H9 (cell line): ENCODE measurements around the gene QPRT. TPM values are rescaled to one million over a fixed set of nuclear protein-coding genes. Genes with fewer than 3 reads are reported as not detected.

Experiments
- DNase-seq: peaks from one replicate; pipeline ENCODE4 v3.0.0-alpha.2; 2017
- H2AFZ ChIP-seq: one replicate; pipeline ENCODE4 v1.6.1; 2013; ENCODE audit warnings: mild to moderate bottlenecking, low read length, control low read depth, moderate library complexity
- H2AK5ac ChIP-seq: 2 replicates; pipeline ENCODE4 v1.6.1; 2013; ENCODE audit warnings: low read length, control low read depth, mixed read lengths; ENCODE audit not compliant: insufficient read length
- H2BK120ac ChIP-seq: one replicate; pipeline ENCODE4 v1.6.1; 2013; ENCODE audit warnings: low read depth, mild to moderate bottlenecking, low read length, control low read depth, inconsistent platforms; ENCODE audit not compliant: poor library complexity, severe bottlenecking
- H2BK12ac ChIP-seq: 2 replicates; pipeline ENCODE4 v1.6.1; 2013; ENCODE audit warnings: low read length, control low read depth, mixed read lengths, low read depth; ENCODE audit not compliant: insufficient read length
- H2BK15ac ChIP-seq: 2 replicates; pipeline ENCODE4 v1.6.1; 2013; ENCODE audit warnings: low read depth, low read length, control low read depth
- H2BK20ac ChIP-seq: one replicate; pipeline ENCODE4 v1.6.1; 2013; ENCODE audit warnings: low read depth, mild to moderate bottlenecking, low read length, control low read depth, inconsistent platforms; ENCODE audit not compliant: poor library complexity, severe bottlenecking
- H2BK5ac ChIP-seq: 2 replicates; pipeline ENCODE4 v1.6.1; 2013; ENCODE audit warnings: low read length, control low read depth, mixed read lengths; ENCODE audit not compliant: insufficient read length
- H3K14ac ChIP-seq: 2 replicates; pipeline ENCODE4 v1.6.1; 2013; ENCODE audit warnings: low read length, control low read depth; ENCODE audit not compliant: insufficient read depth
- H3K18ac ChIP-seq: 2 replicates; pipeline ENCODE4 v1.6.1; 2013; ENCODE audit warnings: low read depth, mild to moderate bottlenecking, mixed read lengths, low read length, control low read depth; ENCODE audit not compliant: insufficient read length
- H3K23ac ChIP-seq: 2 replicates; pipeline ENCODE4 v1.6.1; 2013; ENCODE audit warnings: low read length, control low read depth, mixed read lengths, low read depth; ENCODE audit not compliant: insufficient read length
- H3K23me2 ChIP-seq: 2 replicates; pipeline ENCODE4 v1.6.1; 2013; ENCODE audit warnings: low read depth, mild to moderate bottlenecking, mixed read lengths, low read length, control low read depth; ENCODE audit not compliant: insufficient read length, poor library complexity, severe bottlenecking
- H3K27ac ChIP-seq: 2 replicates; pipeline ENCODE4 v1.5.1; 2013; ENCODE audit warnings: low read length, control low read depth, mixed read lengths, low read depth; ENCODE audit not compliant: insufficient read length
- H3K27me3 ChIP-seq: 2 replicates; pipeline ENCODE4 v1.6.1; 2013; ENCODE audit warnings: low read length, control low read depth, inconsistent platforms; ENCODE audit not compliant: insufficient read depth
- H3K4ac ChIP-seq: 2 replicates; pipeline ENCODE4 v1.6.1; 2013; ENCODE audit warnings: low read depth, mild to moderate bottlenecking, control low read depth, inconsistent platforms, low read length, moderate library complexity
- H3K4me1 ChIP-seq: 2 replicates; pipeline ENCODE4 v1.6.1; 2013; ENCODE audit warnings: low read length, control low read depth, inconsistent platforms; ENCODE audit not compliant: insufficient read depth
- H3K4me2 ChIP-seq: 2 replicates; pipeline ENCODE4 v1.6.1; 2013; ENCODE audit warnings: low read length, control low read depth, mixed read lengths; ENCODE audit not compliant: insufficient read length, insufficient read depth
- H3K56ac ChIP-seq: 2 replicates; pipeline ENCODE4 v1.6.1; 2013; ENCODE audit warnings: low read depth, mild to moderate bottlenecking, mixed read lengths, low read length, control low read depth; ENCODE audit not compliant: insufficient read length
- H3K79me1 ChIP-seq: 2 replicates; pipeline ENCODE4 v1.6.1; 2013; ENCODE audit warnings: low read depth, mild to moderate bottlenecking, moderate library complexity, low read length, control low read depth, inconsistent platforms; ENCODE audit not compliant: insufficient read depth, poor library complexity, severe bottlenecking
- H3K79me2 ChIP-seq: 2 replicates; pipeline ENCODE4 v1.6.1; 2013; ENCODE audit warnings: low read length, control low read depth, inconsistent platforms; ENCODE audit not compliant: insufficient read depth
- H3K9ac ChIP-seq: 2 replicates; pipeline ENCODE4 v1.6.1; 2013; ENCODE audit warnings: low read length, control low read depth, mixed read lengths; ENCODE audit not compliant: insufficient read length; ENCODE audit errors: extremely low read depth
- H3K9me3 ChIP-seq: one replicate; pipeline ENCODE4 v1.6.1; 2013; ENCODE audit warnings: low read depth, low read length, inconsistent platforms; ENCODE audit not compliant: control insufficient read depth
- H3T11ph ChIP-seq: one replicate; pipeline ENCODE4 v1.6.1; 2013; ENCODE audit warnings: mild to moderate bottlenecking, low read length, control low read depth, inconsistent platforms
- H4K20me1 ChIP-seq: one replicate; pipeline ENCODE4 v1.6.1; 2013; ENCODE audit not compliant: control insufficient read depth, insufficient read length, insufficient read depth
- H4K5ac ChIP-seq: 2 replicates; pipeline ENCODE4 v1.6.1; 2013; ENCODE audit warnings: low read depth, mild to moderate bottlenecking, mixed read lengths, low read length, control low read depth; ENCODE audit not compliant: insufficient read length
- H4K8ac ChIP-seq: replicated peaks from 2 replicates; pipeline ENCODE4 v1.6.1; 2013; ENCODE audit warnings: low read length, control low read depth, mixed read lengths, low read depth; ENCODE audit not compliant: insufficient read length
- H4K91ac ChIP-seq: 2 replicates; pipeline ENCODE4 v1.6.1; 2013; ENCODE audit warnings: low read depth, mild to moderate bottlenecking, moderate library complexity, mixed read lengths, low read length, control low read depth; ENCODE audit not compliant: insufficient read length
- H3K27ac Mint-ChIP-seq, 3 experiments: 2 replicates in 2 of 3; 3 replicates in 1 of 3; pipeline ENCODE4 v1.8.0; 2020 to 2021; ENCODE audit warnings: mixed read lengths in 3 of 3, mild to moderate bottlenecking in 1 of 3, moderate library complexity in 1 of 3
- H3K27me3 Mint-ChIP-seq: 2 replicates; pipeline ENCODE4 v1.8.0; 2021; ENCODE audit warnings: low read depth, mild to moderate bottlenecking, moderate library complexity, mixed read lengths
- H3K36me3 Mint-ChIP-seq, 3 experiments: 2 replicates in 2 of 3; 3 replicates in 1 of 3; pipeline ENCODE4 v1.8.0; 2020 to 2021; ENCODE audit warnings: low read depth in 3 of 3, mixed read lengths in 3 of 3; ENCODE audit not compliant: insufficient read depth in 1 of 3
- H3K4me1 Mint-ChIP-seq, 2 experiments: 2 replicates each; pipeline ENCODE4 v1.8.0; 2020; ENCODE audit warnings: mixed read lengths in 2 of 2
- H3K4me3 Mint-ChIP-seq, 2 experiments: 2 replicates in 1 of 2; 3 replicates in 1 of 2; pipeline ENCODE4 v1.8.0; 2020 to 2021; ENCODE audit warnings: mild to moderate bottlenecking in 2 of 2, mixed read lengths in 2 of 2, moderate library complexity in 1 of 2
- H3K9me3 Mint-ChIP-seq, 2 experiments: 2 replicates in 1 of 2; 3 replicates in 1 of 2; pipeline ENCODE4 v1.8.0; 2020; ENCODE audit warnings: mild to moderate bottlenecking in 2 of 2, mixed read lengths in 2 of 2, moderate library complexity in 1 of 2
- WGBS: extraction: QIAGEN DNeasy Blood & Tissue Kit; methylation state at CpG from one replicate; pipeline ENCODE4 v1.1.7; 2013; ENCODE audit warnings: missing lambda C conversion rate, low lambda C conversion rate, mixed read lengths; ENCODE audit not compliant: insufficient read length; ENCODE audit errors: extremely low coverage; 5-methylcytosine and 5-hydroxymethylcytosine counted together
- total RNA-seq: library from RNA; stranded (reverse); gene quantifications from 2 replicates; pipeline ENCODE4 v1.2.1, GENCODE V29; 2021
- TF ChIP-seq, protein P1 (sequence below): fragments of 200-600 bp; sonication (generic); conservative IDR thresholded peaks from 3 replicates; pipeline ENCODE4 v1.8.0; 2021; ENCODE audit warnings: antibody characterized with exemption, mild to moderate bottlenecking

Gene QPRT
- total RNA-seq, 1 experiment from 2014 or later = 107 TPM

DNA sequence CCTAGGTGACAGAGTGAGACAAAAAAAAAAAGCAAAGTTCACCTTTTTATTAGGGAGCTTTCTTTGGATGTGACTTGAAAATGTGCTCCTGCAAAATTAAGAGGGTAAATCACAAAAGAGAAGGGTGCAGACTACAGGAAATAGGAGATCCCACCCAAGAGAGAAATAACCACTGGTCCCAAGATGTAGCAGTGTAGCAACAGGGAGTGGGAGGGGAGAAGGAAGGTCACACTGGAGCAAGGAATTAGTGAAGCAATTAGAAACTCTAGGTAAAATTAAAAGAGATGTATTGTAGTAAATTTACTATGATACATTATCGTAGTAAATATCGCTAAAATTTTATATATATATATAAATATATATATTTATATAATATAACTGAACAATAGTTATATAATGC, 28.2 kb upstream of the QPRT start:
- H3K27ac Mint-ChIP-seq = no peak overlapping the region
- H2BK120ac ChIP-seq = no peak overlapping the region
- WGBS = no CpG with 5 or more reads among the region's 2 CpGs
- H4K20me1 ChIP-seq = no peaks in the 10 kb centered on the region
- H3K36me3 Mint-ChIP-seq = no peaks in the 10 kb centered on the region
- no peak overlapping the region for H2AFZ ChIP-seq
- no peak overlapping the region for H2BK15ac ChIP-seq
- no peaks in the 10 kb centered on the region for H3K79me2 ChIP-seq
- no peak overlapping the region for H3K9ac ChIP-seq
- H3K4me1 Mint-ChIP-seq = peaks cover 10 to 14% of the 10 kb centered on the region in 2 experiments
- no peak overlapping the region for H4K5ac ChIP-seq
- no peaks in the 10 kb centered on the region for H3K27me3 ChIP-seq
- H3K14ac ChIP-seq = no peak overlapping the region
- no peak overlapping the region for H2BK20ac ChIP-seq
- H3K4me1 ChIP-seq = peaks cover 2% of the 10 kb centered on the region; the same call in 1 of the 2 replicates
- no peaks in the 10 kb centered on the region for H3K9me3 Mint-ChIP-seq
- no peak overlapping the region for H2BK12ac ChIP-seq
- DNase-seq = no peak
- no peaks in the 10 kb centered on the region for H3K79me1 ChIP-seq
- no peak overlapping the region for H3K4ac ChIP-seq
- H3K23ac ChIP-seq = no peak overlapping the region
- no peaks in the 10 kb centered on the region for H3K27me3 Mint-ChIP-seq
- H3K23me2 ChIP-seq = no peaks in the 10 kb centered on the region
- no peak overlapping the region for H3K27ac ChIP-seq
- no peak overlapping the region for H3K4me3 Mint-ChIP-seq
- H3K18ac ChIP-seq = no peak overlapping the region
- no peak overlapping the region for H3K56ac ChIP-seq
- TF ChIP-seq, protein P1, sequence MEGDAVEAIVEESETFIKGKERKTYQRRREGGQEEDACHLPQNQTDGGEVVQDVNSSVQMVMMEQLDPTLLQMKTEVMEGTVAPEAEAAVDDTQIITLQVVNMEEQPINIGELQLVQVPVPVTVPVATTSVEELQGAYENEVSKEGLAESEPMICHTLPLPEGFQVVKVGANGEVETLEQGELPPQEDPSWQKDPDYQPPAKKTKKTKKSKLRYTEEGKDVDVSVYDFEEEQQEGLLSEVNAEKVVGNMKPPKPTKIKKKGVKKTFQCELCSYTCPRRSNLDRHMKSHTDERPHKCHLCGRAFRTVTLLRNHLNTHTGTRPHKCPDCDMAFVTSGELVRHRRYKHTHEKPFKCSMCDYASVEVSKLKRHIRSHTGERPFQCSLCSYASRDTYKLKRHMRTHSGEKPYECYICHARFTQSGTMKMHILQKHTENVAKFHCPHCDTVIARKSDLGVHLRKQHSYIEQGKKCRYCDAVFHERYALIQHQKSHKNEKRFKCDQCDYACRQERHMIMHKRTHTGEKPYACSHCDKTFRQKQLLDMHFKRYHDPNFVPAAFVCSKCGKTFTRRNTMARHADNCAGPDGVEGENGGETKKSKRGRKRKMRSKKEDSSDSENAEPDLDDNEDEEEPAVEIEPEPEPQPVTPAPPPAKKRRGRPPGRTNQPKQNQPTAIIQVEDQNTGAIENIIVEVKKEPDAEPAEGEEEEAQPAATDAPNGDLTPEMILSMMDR = no peak
- H2BK5ac ChIP-seq = no peak overlapping the region
- H3K4me2 ChIP-seq = no peak overlapping the region
- H4K8ac ChIP-seq = no peak overlapping the region
- no peak overlapping the region for H4K91ac ChIP-seq
- H2AK5ac ChIP-seq = no peak overlapping the region
- no peak overlapping the region for H3T11ph ChIP-seq
- H3K9me3 ChIP-seq = no peaks in the 10 kb centered on the region
